IPS-NIHi11 (cell line): ENCODE results near the gene RAD23A.

Experiments
- DNase-seq: peaks from one replicate; pipeline ENCODE4 v3.0.0; 2012; ENCODE audit warnings: mixed read lengths, low spot score

The RAD23A gene

GRCh38 chr19:13003081-13003480 is 57.4 kb downstream of the RAD23A start:
- DNase-seq = no peak
